ENCODE results near the gene SMNDC1. TPM values are rescaled to one million over a fixed set of nuclear protein-coding genes. Genes with fewer than 3 reads are reported as not detected.

SMNDC1 gene
- total RNA-seq, 2 experiments from 2014 or later = 39.7 to 42.4 TPM

- ChIA-PET POLR2A (no interaction called here), CTCF (interaction anchor here (1.0 to 1.9 kb wide), 3 partner anchors 8 to 26 kb away, joined by 3 to 4 read pairs (median 4); no protein-coding TSS in a partner anchor)
- Mint-ChIP-seq H3K27ac (no peak overlapping the region), H3K4me1 (ENCODE audit: low read depth) (peaks cover 10% of the 10 kb centered on the region), H3K4me3 (no peak overlapping the region), H3K9me3 (no peaks in the 10 kb centered on the region), H3K36me3 (ENCODE audit: low read depth) (no peaks in the 10 kb centered on the region), H3K27me3 (peaks cover 6% of the 10 kb centered on the region)
- intact Hi-C loops (cut with micrococcal nuclease) = no loop called here
- no peak for TF ChIP-seq CTCF (IDR thresholded peaks at IDR 0.05)
- DNase-seq (no peak), ATAC-seq (no peak)
These were observed 33.2 kb upstream of the SMNDC1 start for GRCh38 chr10:110337906-110338305.

GRCh38 chr10:110337401-110337800 lies 32.7 kb upstream of the SMNDC1 start:
- H3K36me3 Mint-ChIP-seq (ENCODE audit: low read depth) = no peaks in the 10 kb centered on the region
- CTCF ChIA-PET = interaction anchor here (1.0 to 1.9 kb wide), 2 partner anchors 8 to 18 kb away, joined by 3 to 4 read pairs; no protein-coding TSS in a partner anchor
- intact Hi-C loops (cut with micrococcal nuclease) = no loop called here

GRCh38 chr10:110336111-110336721 lies 31.5 kb upstream of the SMNDC1 start:
- H3K9me3 Mint-ChIP-seq = peaks cover 2% of the 10 kb centered on the region
- peaks cover 4% of the 10 kb centered on the region for H3K27me3 Mint-ChIP-seq
- peaks cover 10% of the 10 kb centered on the region for H3K4me1 Mint-ChIP-seq (ENCODE audit: low read depth)
- CTCF ChIA-PET = interaction anchor here (0.6 to 1.9 kb wide), 4 partner anchors 9 to 171 kb away, joined by 3 to 4 read pairs (median 3); no protein-coding TSS in a partner anchor
- no peak overlapping the region for H3K4me3 Mint-ChIP-seq
- H3K27ac Mint-ChIP-seq = no peak overlapping the region
- ATAC-seq = no peak
- H3K36me3 Mint-ChIP-seq (ENCODE audit: low read depth) = no peaks in the 10 kb centered on the region
- no peak for TF ChIP-seq CTCF (IDR thresholded peaks at IDR 0.05)
- DNase-seq = no peak
- POLR2A ChIA-PET = interaction anchor here (0.6 to 1.5 kb wide), 4 partner anchors 11 to 69 kb away, joined by 3 to 4 read pairs (median 3); no protein-coding TSS in a partner anchor
- intact Hi-C loops (cut with micrococcal nuclease) = no loop called here

More at GRCh38 chr10:110337401-110337800, 32.7 kb upstream of the SMNDC1 start:
- Mint-ChIP-seq H3K4me1 (ENCODE audit: low read depth) (peaks cover 10% of the 10 kb centered on the region), H3K9me3 (no peaks in the 10 kb centered on the region), H3K27ac (no peak overlapping the region), H3K4me3 (no peak overlapping the region), H3K27me3 (peaks cover 4% of the 10 kb centered on the region)
- POLR2A ChIA-PET = interaction anchor here (0.9 kb wide), 1 partner anchor 18 kb away, joined by 3 read pairs; no protein-coding TSS in a partner anchor
- DNase-seq (no peak), ATAC-seq (no peak)
- no peak for TF ChIP-seq CTCF (IDR thresholded peaks at IDR 0.05)

DNA sequence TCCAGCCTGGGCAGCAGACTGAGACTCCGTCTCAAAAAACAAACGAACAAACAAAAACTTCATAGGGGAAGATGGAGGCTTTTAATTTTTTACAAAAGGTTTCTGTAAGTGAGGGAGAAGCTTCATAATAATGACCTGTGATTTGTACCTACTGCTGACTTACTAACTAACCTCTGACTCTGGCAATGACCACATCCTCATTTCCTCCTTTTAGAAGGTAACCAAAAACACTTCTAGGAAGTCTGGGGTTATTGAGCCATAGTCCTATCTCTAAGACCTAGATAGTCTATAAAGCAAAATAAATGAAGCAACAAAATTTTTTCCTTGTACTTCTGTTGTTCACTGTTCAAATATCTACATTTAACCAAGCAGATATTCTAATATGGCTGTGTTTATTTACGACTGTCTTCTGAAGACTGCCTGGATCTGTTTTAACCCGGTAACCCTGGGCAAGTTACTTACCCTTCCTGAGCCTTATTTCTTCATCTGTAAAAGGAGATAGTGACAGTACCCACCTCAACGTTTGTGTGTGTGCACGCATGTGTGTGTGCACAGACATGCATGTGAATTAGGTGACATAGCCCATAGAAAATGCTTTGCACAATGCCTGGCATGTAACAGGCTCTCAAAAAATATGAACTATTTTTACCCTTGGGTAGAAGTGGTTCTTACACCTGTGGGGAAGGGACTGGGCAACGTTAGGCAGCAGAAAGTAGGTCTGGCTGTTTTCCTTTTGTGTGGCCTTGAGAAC lies 30.8 kb upstream of the SMNDC1 start:
- ChIA-PET CTCF (interaction anchor here (0.6 to 1.9 kb wide), 5 partner anchors 10 to 172 kb away, joined by 3 to 8 read pairs (median 3); no protein-coding TSS in a partner anchor), POLR2A (interaction anchor here (1.5 kb wide), 1 partner anchor 11 kb away, joined by 3 read pairs; no protein-coding TSS in a partner anchor)
- ATAC-seq (peak; percentile 77), DNase-seq (no peak)
- no peak overlapping the region for H3K4me3 Mint-ChIP-seq
- H3K36me3 Mint-ChIP-seq (ENCODE audit: low read depth) = peaks cover under 1% of the 10 kb centered on the region
- H3K4me1 Mint-ChIP-seq (ENCODE audit: low read depth) = peaks cover 10% of the 10 kb centered on the region
- H3K27ac Mint-ChIP-seq = no peak overlapping the region
- H3K27me3 Mint-ChIP-seq = peaks cover 4% of the 10 kb centered on the region
- H3K9me3 Mint-ChIP-seq = peaks cover 8% of the 10 kb centered on the region
- TF ChIP-seq CTCF (IDR thresholded peaks at IDR 0.05) = no peak
- intact Hi-C loops (cut with micrococcal nuclease) = no loop called here

All from activated CD8-positive, alpha-beta T cell treated with anti-CD3 and anti-CD28 coated beads for 36 hours (primary cell).